Daoy (cell line): ENCODE results near the gene USP7. TPM values are rescaled to one million over a fixed set of nuclear protein-coding genes. Genes with fewer than 3 reads are reported as not detected.

Source experiments
- DNase-seq: peaks from one replicate; pipeline ENCODE4 v3.0.0-alpha.2; 2015; ENCODE audit warnings: low read depth
- total RNA-seq: library from RNA; depleted of rRNA; stranded (reverse); fragments of >200 nt; shearing (Covaris generic); gene quantifications from 2 replicates; pipeline ENCODE4 v1.2.3, GENCODE V29; 2014

The USP7 gene
- total RNA-seq, 1 experiment from 2014 or later = 28.0 TPM

GRCh38 chr16:8901320-8901861 lies 62.3 kb downstream of the USP7 start:
- DNase-seq = no peak

- DNase-seq = no peak
Measured at GRCh38 chr16:8900343-8900742, 63.4 kb downstream of the USP7 start.

GRCh38 chr16:8899709-8900317 lies 63.9 kb downstream of the USP7 start:
- no peak for DNase-seq

- no peak for DNase-seq
Measured at GRCh38 chr16:8898660-8899318, 64.9 kb downstream of the USP7 start.

GRCh38 chr16:8894736-8895334 lies 68.9 kb downstream of the USP7 start:
- no peak for DNase-seq

- no peak for DNase-seq
Measured at GRCh38 chr16:8893976-8894690, 69.6 kb downstream of the USP7 start.

- DNase-seq = no peak
Measured at GRCh38 chr16:8893426-8893825, 70.3 kb downstream of the USP7 start.

GRCh38 chr16:8892101-8892575 lies 71.6 kb downstream of the USP7 start:
- no peak for DNase-seq

- DNase-seq = no peak
Measured at GRCh38 chr16:8890549-8890921, 73.2 kb downstream of the USP7 start.

- no peak for DNase-seq
Measured at GRCh38 chr16:8889893-8890548, 73.7 kb downstream of the USP7 start.

GRCh38 chr16:8888951-8889892 lies 74.5 kb downstream of the USP7 start:
- no peak for DNase-seq

GRCh38 chr16:8887952-8888560 lies 75.7 kb downstream of the USP7 start:
- DNase-seq = no peak

- DNase-seq = no peak
Measured at GRCh38 chr16:8887431-8887765, 76.3 kb downstream of the USP7 start.

- no peak for DNase-seq
Measured at GRCh38 chr16:8886593-8887430, 76.9 kb downstream of the USP7 start.

GRCh38 chr16:8885674-8886592 lies 77.8 kb downstream of the USP7 start:
- peak; percentile 55 for DNase-seq

- DNase-seq = no peak
Measured at GRCh38 chr16:8882725-8883377, 80.9 kb downstream of the USP7 start.

- DNase-seq = no peak
Measured at GRCh38 chr16:8882041-8882617, 81.6 kb downstream of the USP7 start, which contains the start of gene LITAFD. Gene LITAFD, plus strand, starts transcription at chr16:8882351. Its CDS starts 2,005 bp downstream, at chr16:8884356.
